B cell (primary cell): Measurements from ENCODE around the gene TRIM44.

Experiments
- CTCF ChIP-seq: fragments of 200-600 bp; IDR thresholded peaks from one replicate; pipeline ENCODE4 v1.8.0; 2022; ENCODE audit warnings: antibody characterized with exemption, mild to moderate bottlenecking
- EZH2 ChIP-seq: IDR thresholded peaks from 2 replicates; pipeline ENCODE4 v1.6.1; 2012; ENCODE audit warnings: borderline replicate concordance, low read depth, mild to moderate bottlenecking, moderate library complexity, low read length; ENCODE audit not compliant: insufficient read depth, poor library complexity, severe bottlenecking

- TF ChIP-seq CTCF = no peak
- TF ChIP-seq EZH2 = no peak
These were observed 119.4 kb downstream of the TRIM44 start for GRCh38 chr11:35781861-35782470.
